Measurements from ENCODE around the gene UBE2O.

- no peak for TF ChIP-seq EZH2 (IDR thresholded peaks at IDR 0.05; ENCODE audit: insufficient read depth, poor library complexity, severe bottlenecking)
- TF ChIP-seq EZH2phosphoT487 (IDR thresholded peaks at IDR 0.05; ENCODE audit: insufficient read depth, low read depth), result no peak
These were observed 42.9 kb upstream of the UBE2O start for GRCh38 chr17:76495663-76496400.
